HepG2 (cell line): ENCODE data around the gene FAM118B. TPM values are rescaled to one million over a fixed set of nuclear protein-coding genes. Genes with fewer than 3 reads are reported as not detected.

ENCODE experiments used
- CCDC6 ChIP-seq: sonication (generic); formaldehyde crosslinking; IDR thresholded peaks from 2 replicates; pipeline ENCODE4 v1.8.1; 2022; ENCODE audit warnings: mild to moderate bottlenecking, missing genetic modification reagents, moderate library complexity
- GTF3A ChIP-seq: sonication (generic); formaldehyde crosslinking; conservative IDR thresholded peaks from 2 replicates; pipeline ENCODE4 v1.4.0; 2020; ENCODE audit warnings: mild to moderate bottlenecking, missing genetic modification reagents
- HNRNPUL1 ChIP-seq: fragments of 200-400 bp; formaldehyde crosslinking; IDR thresholded peaks from 2 replicates; pipeline ENCODE4 v1.6.1; 2017; ENCODE audit warnings: low read depth, mild to moderate bottlenecking, low read length, moderate library complexity
- JUNB ChIP-seq: sonication (generic); formaldehyde crosslinking; IDR thresholded peaks from 2 replicates; pipeline ENCODE4 v1.8.0; 2022; ENCODE audit warnings: missing genetic modification reagents, mild to moderate bottlenecking, borderline replicate concordance
- KLF16 ChIP-seq, 2 experiments: sonication (generic) in 1 of 2; formaldehyde crosslinking in 1 of 2; IDR thresholded peaks; 2 replicates each; pipeline versions ENCODE4 v1.6.1 to v1.8.0; 2016 to 2023; ENCODE audit warnings: missing genetic modification reagents in 2 of 2, missing compliant biosample characterization in 1 of 2
- LCORL ChIP-seq, 2 experiments: fragments of 450-650 bp in 1 of 2; sonication (generic) in 1 of 2; formaldehyde crosslinking in 1 of 2; IDR thresholded peaks; 2 replicates each; pipeline versions ENCODE4 v1.5.0 to v1.6.1; 2017 to 2020; ENCODE audit warnings: antibody characterized with exemption in 1 of 2, missing genetic modification reagents in 1 of 2
- MBNL3 ChIP-seq: fragments of 250-450 bp; sonication (Bioruptor Pico); conservative IDR thresholded peaks from 2 replicates; pipeline ENCODE4 v1.8.0; 2022; ENCODE audit warnings: mild to moderate bottlenecking, inconsistent platforms
- NFIB ChIP-seq: sonication (generic); formaldehyde crosslinking; IDR thresholded peaks from 2 replicates; pipeline ENCODE4 v1.9.0; 2021; ENCODE audit warnings: missing genetic modification reagents, mild to moderate bottlenecking, borderline replicate concordance
- REXO4 ChIP-seq: sonication (generic); formaldehyde crosslinking; IDR thresholded peaks from 2 replicates; pipeline ENCODE4 v1.8.0; 2022; ENCODE audit warnings: missing genetic modification reagents, mild to moderate bottlenecking, borderline replicate concordance
- RFXANK ChIP-seq: IDR thresholded peaks from 2 replicates; pipeline ENCODE4 v1.6.1; 2016
- SMAD9 ChIP-seq: sonication (generic); formaldehyde crosslinking; IDR thresholded peaks from 2 replicates; pipeline ENCODE4 v1.5.1; 2020; ENCODE audit warnings: mild to moderate bottlenecking, missing genetic modification reagents
- SPEN ChIP-seq: sonication (generic); formaldehyde crosslinking; IDR thresholded peaks from 2 replicates; pipeline ENCODE4 v1.5.1; 2020; ENCODE audit warnings: low read depth, mild to moderate bottlenecking, missing genetic modification reagents
- ZBTB21 ChIP-seq: sonication (generic); formaldehyde crosslinking; IDR thresholded peaks from 2 replicates; pipeline ENCODE4 v1.4.0; 2020; ENCODE audit warnings: missing genetic modification reagents
- ZNF205 ChIP-seq: IDR thresholded peaks from 2 replicates; pipeline ENCODE4 v1.6.1; 2018; ENCODE audit warnings: missing biosample characterization, missing genetic modification reagents
- ZNF33B ChIP-seq: sonication (generic); formaldehyde crosslinking; IDR thresholded peaks from 2 replicates; pipeline ENCODE4 v1.5.1; 2020; ENCODE audit warnings: mild to moderate bottlenecking, missing genetic modification reagents
- ZNF460 ChIP-seq: sonication (generic); formaldehyde crosslinking; IDR thresholded peaks from 2 replicates; pipeline ENCODE4 v1.5.1; 2020; ENCODE audit warnings: missing genetic modification reagents, mild to moderate bottlenecking, borderline replicate concordance
- ZNF782 ChIP-seq: sonication (generic); formaldehyde crosslinking; IDR thresholded peaks from 2 replicates; pipeline ENCODE4 v1.4.0; 2020; ENCODE audit warnings: missing genetic modification reagents, mild to moderate bottlenecking, borderline replicate concordance
- polyA plus RNA-seq, 8 experiments: library from polyadenylated mRNA; depleted of rRNA in 3 of 8; stranded (reverse) in 7 of 8; unstranded in 1 of 8; fragments of >200 nt; fragmentation: Illumina TruSeq in 4 of 8; extraction: Trizol in 4 of 8; gene quantifications; 2 replicates each; pipeline versions ENCODE4 v1.2.1 to v1.2.3, GENCODE V29; 2011 to 2016; ENCODE audit warnings: low read depth in 4 of 8, missing spikeins in 1 of 8, mixed read lengths in 1 of 8; ENCODE audit not compliant: insufficient read depth in 1 of 8
- total RNA-seq, 5 experiments: library from RNA; depleted of rRNA; stranded (reverse); fragments of >200 nt; fragmentation: Illumina TruSeq; extraction: Trizol; gene quantifications; 2 replicates each; pipeline ENCODE4 v1.2.3, GENCODE V29; 2016; ENCODE audit warnings: low read depth in 1 of 5
- TF ChIP-seq, protein P1 (sequence below): sonication (generic); formaldehyde crosslinking; IDR thresholded peaks from 2 replicates; pipeline ENCODE4 v1.4.0; 2020; ENCODE audit warnings: missing genetic modification reagents, low read depth, mild to moderate bottlenecking, borderline replicate concordance
- TF ChIP-seq, protein P2 (sequence below): sonication (generic); formaldehyde crosslinking; conservative IDR thresholded peaks from 2 replicates; pipeline ENCODE4 v1.4.0; 2020; ENCODE audit warnings: mild to moderate bottlenecking, missing genetic modification reagents, moderate library complexity
- TF ChIP-seq, protein P3 (sequence below): sonication (generic); formaldehyde crosslinking; IDR thresholded peaks from 2 replicates; pipeline ENCODE4 v1.8.0; 2022; ENCODE audit warnings: missing genetic modification reagents, mild to moderate bottlenecking, borderline replicate concordance
- TF ChIP-seq, protein P4 (sequence below): IDR thresholded peaks from 2 replicates; pipeline ENCODE4 v1.6.1; 2016; ENCODE audit warnings: missing compliant biosample characterization, missing genetic modification reagents, borderline replicate concordance
- TF ChIP-seq, protein P5 (sequence below): IDR thresholded peaks from 2 replicates; pipeline ENCODE4 v1.6.1; 2016; ENCODE audit warnings: low read depth, borderline replicate concordance

Gene FAM118B
- total and polyA plus RNA-seq, 2 of the 13 experiments (the other 11 are each of a cell fraction or from before 2014, with no cell fraction given) = 10.2 to 25.7 TPM

DNA sequence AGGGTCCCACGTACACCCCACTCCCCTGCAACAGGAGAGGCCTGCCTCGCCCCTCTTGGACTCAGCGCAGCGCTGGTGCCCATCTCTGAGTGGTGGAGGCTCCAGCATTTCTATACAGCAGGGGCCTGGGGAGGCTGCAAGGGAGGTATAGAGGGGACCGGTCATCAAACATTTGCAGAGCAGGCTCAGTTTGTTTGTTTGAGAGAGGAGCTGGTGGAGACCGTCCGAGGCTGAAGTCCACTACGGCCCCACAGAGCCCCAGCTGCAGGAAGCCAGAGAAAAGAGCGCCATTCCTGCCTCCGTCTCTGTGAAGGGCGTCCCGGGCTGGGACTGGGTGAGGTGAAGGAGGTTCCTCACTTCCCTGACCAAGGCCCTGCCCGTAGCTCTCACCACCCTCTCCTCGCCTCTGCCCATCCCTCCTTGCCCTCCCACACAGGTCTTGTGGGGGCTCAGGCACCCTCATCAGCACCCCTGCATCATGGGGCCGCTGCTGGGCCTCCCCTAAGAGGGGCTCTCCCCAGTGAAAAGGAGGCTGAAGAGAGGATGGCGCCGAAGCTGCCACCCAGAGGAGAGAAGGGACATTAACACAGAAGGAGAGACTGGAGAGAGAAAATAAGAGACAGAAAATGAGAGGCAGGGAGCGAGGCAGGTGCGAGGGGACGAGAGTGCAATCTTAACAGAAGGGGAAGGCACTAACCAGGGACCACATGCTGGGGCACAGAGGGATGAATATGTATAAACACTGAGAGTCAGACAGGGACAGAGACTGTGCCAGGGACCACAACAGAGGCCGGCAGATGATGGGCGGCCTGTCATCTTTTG is 24.7 kb upstream of the FAM118B start (continued):
- TF ChIP-seq, protein P1, sequence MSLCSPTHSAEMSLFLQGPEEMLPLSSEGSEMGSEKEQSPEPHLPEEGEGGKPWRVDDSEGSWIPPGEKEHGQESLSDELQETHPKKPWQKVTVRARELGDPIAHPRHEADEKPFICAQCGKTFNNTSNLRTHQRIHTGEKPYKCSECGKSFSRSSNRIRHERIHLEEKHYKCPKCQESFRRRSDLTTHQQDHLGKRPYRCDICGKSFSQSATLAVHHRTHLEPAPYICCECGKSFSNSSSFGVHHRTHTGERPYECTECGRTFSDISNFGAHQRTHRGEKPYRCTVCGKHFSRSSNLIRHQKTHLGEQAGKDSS (CRISPR knock-in tag) = no peak
- TF ChIP-seq SMAD9 (CRISPR knock-in tag) (no peak), HNRNPUL1 (no peak), NFIB (CRISPR knock-in tag) (no peak), ZNF205 (CRISPR knock-in tag) (peak; percentile 81), ZNF33B (CRISPR knock-in tag) (no peak), SPEN (CRISPR knock-in tag) (peak; percentile 45), REXO4 (CRISPR knock-in tag) (no peak), ZNF460 (no peak; the same call in 1 of the 2 replicates), CCDC6 (CRISPR knock-in tag) (no peak; the same call in 1 of the 2 replicates), ZNF782 (CRISPR knock-in tag) (no peak; the same call in 1 of the 2 replicates), JUNB (CRISPR knock-in tag) (no peak), MBNL3 (CRISPR knock-in tag) (no peak), LCORL (IDR thresholded peaks at IDR 0.05) (no peak), LCORL (CRISPR knock-in tag; IDR thresholded peaks at IDR 0.05) (peak; percentile 65), GTF3A (CRISPR knock-in tag) (no peak), ZBTB21 (CRISPR knock-in tag) (no peak), KLF16 (CRISPR knock-in tag; IDR thresholded peaks at IDR 0.05) (0 out of 4 replicates have a peak, but pooled peaks of 1 of the 2 experiments have one; percentile 40), RFXANK (no peak)
- TF ChIP-seq, protein P2, sequence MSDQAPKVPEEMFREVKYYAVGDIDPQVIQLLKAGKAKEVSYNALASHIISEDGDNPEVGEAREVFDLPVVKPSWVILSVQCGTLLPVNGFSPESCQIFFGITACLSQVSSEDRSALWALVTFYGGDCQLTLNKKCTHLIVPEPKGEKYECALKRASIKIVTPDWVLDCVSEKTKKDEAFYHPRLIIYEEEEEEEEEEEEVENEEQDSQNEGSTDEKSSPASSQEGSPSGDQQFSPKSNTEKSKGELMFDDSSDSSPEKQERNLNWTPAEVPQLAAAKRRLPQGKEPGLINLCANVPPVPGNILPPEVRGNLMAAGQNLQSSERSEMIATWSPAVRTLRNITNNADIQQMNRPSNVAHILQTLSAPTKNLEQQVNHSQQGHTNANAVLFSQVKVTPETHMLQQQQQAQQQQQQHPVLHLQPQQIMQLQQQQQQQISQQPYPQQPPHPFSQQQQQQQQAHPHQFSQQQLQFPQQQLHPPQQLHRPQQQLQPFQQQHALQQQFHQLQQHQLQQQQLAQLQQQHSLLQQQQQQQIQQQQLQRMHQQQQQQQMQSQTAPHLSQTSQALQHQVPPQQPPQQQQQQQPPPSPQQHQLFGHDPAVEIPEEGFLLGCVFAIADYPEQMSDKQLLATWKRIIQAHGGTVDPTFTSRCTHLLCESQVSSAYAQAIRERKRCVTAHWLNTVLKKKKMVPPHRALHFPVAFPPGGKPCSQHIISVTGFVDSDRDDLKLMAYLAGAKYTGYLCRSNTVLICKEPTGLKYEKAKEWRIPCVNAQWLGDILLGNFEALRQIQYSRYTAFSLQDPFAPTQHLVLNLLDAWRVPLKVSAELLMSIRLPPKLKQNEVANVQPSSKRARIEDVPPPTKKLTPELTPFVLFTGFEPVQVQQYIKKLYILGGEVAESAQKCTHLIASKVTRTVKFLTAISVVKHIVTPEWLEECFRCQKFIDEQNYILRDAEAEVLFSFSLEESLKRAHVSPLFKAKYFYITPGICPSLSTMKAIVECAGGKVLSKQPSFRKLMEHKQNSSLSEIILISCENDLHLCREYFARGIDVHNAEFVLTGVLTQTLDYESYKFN (CRISPR knock-in tag) = peak; percentile 95
- TF ChIP-seq, protein P3, sequence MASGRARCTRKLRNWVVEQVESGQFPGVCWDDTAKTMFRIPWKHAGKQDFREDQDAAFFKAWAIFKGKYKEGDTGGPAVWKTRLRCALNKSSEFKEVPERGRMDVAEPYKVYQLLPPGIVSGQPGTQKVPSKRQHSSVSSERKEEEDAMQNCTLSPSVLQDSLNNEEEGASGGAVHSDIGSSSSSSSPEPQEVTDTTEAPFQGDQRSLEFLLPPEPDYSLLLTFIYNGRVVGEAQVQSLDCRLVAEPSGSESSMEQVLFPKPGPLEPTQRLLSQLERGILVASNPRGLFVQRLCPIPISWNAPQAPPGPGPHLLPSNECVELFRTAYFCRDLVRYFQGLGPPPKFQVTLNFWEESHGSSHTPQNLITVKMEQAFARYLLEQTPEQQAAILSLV (CRISPR knock-in tag) = peak; percentile 45; the same call in 1 of the 2 replicates
- TF ChIP-seq, protein P4, sequence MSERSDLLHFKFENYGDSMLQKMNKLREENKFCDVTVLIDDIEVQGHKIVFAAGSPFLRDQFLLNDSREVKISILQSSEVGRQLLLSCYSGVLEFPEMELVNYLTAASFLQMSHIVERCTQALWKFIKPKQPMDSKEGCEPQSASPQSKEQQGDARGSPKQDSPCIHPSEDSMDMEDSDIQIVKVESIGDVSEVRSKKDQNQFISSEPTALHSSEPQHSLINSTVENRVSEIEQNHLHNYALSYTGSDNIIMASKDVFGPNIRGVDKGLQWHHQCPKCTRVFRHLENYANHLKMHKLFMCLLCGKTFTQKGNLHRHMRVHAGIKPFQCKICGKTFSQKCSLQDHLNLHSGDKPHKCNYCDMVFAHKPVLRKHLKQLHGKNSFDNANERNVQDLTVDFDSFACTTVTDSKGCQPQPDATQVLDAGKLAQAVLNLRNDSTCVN (CRISPR knock-in tag) = peak; percentile 52; the same call in 1 of the 2 replicates
- TF ChIP-seq, protein P5, sequence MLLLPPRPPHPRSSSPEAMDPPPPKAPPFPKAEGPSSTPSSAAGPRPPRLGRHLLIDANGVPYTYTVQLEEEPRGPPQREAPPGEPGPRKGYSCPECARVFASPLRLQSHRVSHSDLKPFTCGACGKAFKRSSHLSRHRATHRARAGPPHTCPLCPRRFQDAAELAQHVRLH (CRISPR knock-in tag) = no peak
